Trophoblast cell (in vitro differentiated cells and primary cell): ENCODE data around the gene CTRB1.

ENCODE experiments used
- DNase-seq, 2 donors: peaks; one replicate each; pipeline ENCODE4 v3.0.0-alpha.2; 2016
- H2AFZ ChIP-seq: 2 replicates; pipeline ENCODE4 v1.6.1; 2013; ENCODE audit warnings: low read length, moderate library complexity, mild to moderate bottlenecking; ENCODE audit not compliant: insufficient read depth, poor library complexity
- H2AK5ac ChIP-seq: 2 replicates; pipeline ENCODE4 v1.6.1; 2013; ENCODE audit warnings: mild to moderate bottlenecking, low read length
- H2BK120ac ChIP-seq: 2 replicates; pipeline ENCODE4 v1.6.1; 2013; ENCODE audit warnings: low read length, mild to moderate bottlenecking, moderate library complexity; ENCODE audit not compliant: insufficient read depth, poor library complexity
- H2BK12ac ChIP-seq: 2 replicates; pipeline ENCODE4 v1.6.1; 2013; ENCODE audit warnings: mild to moderate bottlenecking, low read length, moderate library complexity
- H2BK5ac ChIP-seq: 2 replicates; pipeline ENCODE4 v1.6.1; 2013; ENCODE audit warnings: low read length, low read depth, moderate library complexity, mild to moderate bottlenecking; ENCODE audit not compliant: poor library complexity
- H3K14ac ChIP-seq: 2 replicates; pipeline ENCODE4 v1.6.1; 2013; ENCODE audit warnings: mild to moderate bottlenecking, low read length
- H3K18ac ChIP-seq: 2 replicates; pipeline ENCODE4 v1.6.1; 2013; ENCODE audit warnings: mild to moderate bottlenecking, low read length
- H3K23ac ChIP-seq: 2 replicates; pipeline ENCODE4 v1.6.1; 2013; ENCODE audit warnings: low read length
- H3K27ac ChIP-seq: 2 replicates; pipeline ENCODE4 v1.5.1; 2013; ENCODE audit warnings: low read depth, mild to moderate bottlenecking, inconsistent platforms, low read length, moderate library complexity
- H3K27me3 ChIP-seq: 2 replicates; pipeline ENCODE4 v1.6.1; 2013; ENCODE audit warnings: inconsistent platforms, mild to moderate bottlenecking, low read length, moderate library complexity; ENCODE audit not compliant: insufficient read depth
- H3K36me3 ChIP-seq, 2 experiments: 1 replicate in 1 of 2; 2 replicates in 1 of 2; pipeline ENCODE4 v1.6.1; 2013; ENCODE audit warnings: low read length in 2 of 2, mild to moderate bottlenecking in 2 of 2, moderate library complexity in 1 of 2; ENCODE audit not compliant: insufficient read depth in 2 of 2, control insufficient read depth in 1 of 2
- H3K4ac ChIP-seq: 2 replicates; pipeline ENCODE4 v1.6.1; 2013; ENCODE audit warnings: low read depth, mild to moderate bottlenecking, low read length, moderate library complexity
- H3K4me1 ChIP-seq, 2 experiments: 1 replicate in 1 of 2; 2 replicates in 1 of 2; pipeline ENCODE4 v1.6.1; 2013; ENCODE audit warnings: low read length in 2 of 2, mild to moderate bottlenecking in 2 of 2, moderate library complexity in 1 of 2; ENCODE audit not compliant: insufficient read depth in 2 of 2, control insufficient read depth in 1 of 2
- H3K4me2 ChIP-seq: 2 replicates; pipeline ENCODE4 v1.6.1; 2013; ENCODE audit warnings: inconsistent platforms, mild to moderate bottlenecking, low read length, moderate library complexity
- H3K4me3 ChIP-seq: 2 replicates; pipeline ENCODE4 v1.5.1; 2013; ENCODE audit warnings: mild to moderate bottlenecking, low read depth, low read length, inconsistent platforms
- H3K79me1 ChIP-seq: one replicate; pipeline ENCODE4 v1.6.1; 2013; ENCODE audit warnings: low read length
- H3K79me2 ChIP-seq: 2 replicates; pipeline ENCODE4 v1.6.1; 2013; ENCODE audit warnings: low read length, mild to moderate bottlenecking; ENCODE audit not compliant: control insufficient read depth, insufficient read depth, poor library complexity
- H3K9ac ChIP-seq: 2 replicates; pipeline ENCODE4 v1.6.1; 2013; ENCODE audit warnings: mild to moderate bottlenecking, low read length
- H3K9me3 ChIP-seq: 2 replicates; pipeline ENCODE4 v1.6.1; 2013; ENCODE audit warnings: low read depth, mild to moderate bottlenecking, control low read depth, inconsistent platforms, low read length; ENCODE audit not compliant: insufficient read depth
- H4K12ac ChIP-seq: 2 replicates; pipeline ENCODE4 v1.6.1; 2013; ENCODE audit warnings: low read depth, mild to moderate bottlenecking, low read length, moderate library complexity
- H4K8ac ChIP-seq: 2 replicates; pipeline ENCODE4 v1.6.1; 2013; ENCODE audit warnings: low read depth, mild to moderate bottlenecking, low read length, moderate library complexity
- H4K91ac ChIP-seq: one replicate; pipeline ENCODE4 v1.6.1; 2013; ENCODE audit warnings: low read depth, mild to moderate bottlenecking, low read length, moderate library complexity
- WGBS: extraction: QIAGEN DNeasy Blood & Tissue Kit; methylation state at CpG from one replicate; pipeline ENCODE4 v1.1.7; 2013; ENCODE audit warnings: missing lambda C conversion rate; ENCODE audit not compliant: insufficient read length, insufficient coverage; ENCODE audit errors: extremely low coverage; 5-methylcytosine and 5-hydroxymethylcytosine counted together

The CTRB1 gene

DNA sequence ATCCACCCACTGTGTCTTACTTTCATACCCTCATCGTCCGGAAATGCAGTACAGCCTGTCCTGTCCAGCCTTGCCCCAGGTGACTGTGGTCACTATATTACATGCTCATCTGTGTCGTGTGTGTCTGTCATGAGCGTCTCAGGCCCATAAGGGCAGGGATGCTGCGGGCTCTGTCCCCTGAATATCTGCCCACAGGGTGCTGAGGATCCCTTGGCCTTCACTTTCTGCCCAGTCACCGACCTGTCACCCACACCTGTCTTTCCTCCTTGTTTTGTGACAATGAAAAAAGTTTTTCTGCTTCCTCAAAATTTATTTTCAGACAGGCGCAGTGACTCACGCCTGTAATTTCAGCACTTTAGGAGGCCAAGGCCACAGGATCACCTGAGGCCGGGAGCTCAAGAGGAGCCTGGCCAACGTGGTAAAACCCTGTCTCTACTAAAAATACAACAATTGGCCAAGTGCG, 1.4 kb upstream of the CTRB1 start:
- Histone ChIP-seq H3K14ac (no peak overlapping the region), H4K8ac (no peak overlapping the region), H3K4me2 (peak overlapping the region; percentile 11), H3K79me1 (peaks cover 2% of the 10 kb centered on the region), H3K9ac (no peak overlapping the region), H3K18ac (no peak overlapping the region), H3K27me3 (no peaks in the 10 kb centered on the region), H3K79me2 (peaks cover 1% of the 10 kb centered on the region), H2BK120ac (no peak overlapping the region), H2BK5ac (peak overlapping the region; percentile 11), H3K4me1 (peaks cover 3 to 18% of the 10 kb centered on the region in 2 experiments), H3K27ac (peak overlapping the region; percentile 36), H3K4me3 (no peak overlapping the region), H3K23ac (no peak overlapping the region), H4K12ac (no peak overlapping the region), H2BK12ac (no peak overlapping the region), H2AFZ (no peak overlapping the region), H2AK5ac (no peak overlapping the region), H3K36me3 (no peaks in the 10 kb centered on the region), H4K91ac (no peak overlapping the region), H3K9me3 (peaks cover 4% of the 10 kb centered on the region), H3K4ac (no peak overlapping the region)
- peak; percentile 98 to 99 for DNase-seq
- WGBS: no CpG with 5 or more reads among the region's 11 CpGs

DNA sequence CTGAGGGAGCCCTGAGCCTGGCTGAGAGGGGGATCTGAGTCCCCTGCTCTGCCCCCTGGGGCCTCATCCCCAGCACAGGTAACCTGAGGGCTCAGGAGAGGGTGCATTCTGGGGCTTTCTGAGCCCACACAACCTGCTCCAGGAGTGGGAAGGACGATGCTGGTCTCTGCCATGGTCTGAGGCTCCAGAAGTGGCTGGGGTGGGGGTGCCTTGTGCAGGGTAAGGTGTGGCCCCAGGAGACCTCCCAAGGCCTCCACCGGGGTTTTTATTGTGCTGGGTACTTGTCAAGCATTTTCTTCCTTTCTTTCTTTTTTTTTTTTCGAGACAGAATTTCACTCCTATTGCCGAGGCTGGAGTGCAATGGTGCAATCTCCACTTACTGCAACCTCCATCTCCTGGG, 300 bp downstream of the CTRB1 start:
- Histone ChIP-seq H3K79me2 (peaks cover 1% of the 10 kb centered on the region), H3K79me1 (peaks cover 2% of the 10 kb centered on the region), H3K23ac (no peak overlapping the region), H2BK5ac (no peak overlapping the region), H2BK120ac (peak overlapping the region; percentile 39), H2AFZ (no peak overlapping the region), H3K36me3 (no peaks in the 10 kb centered on the region), H3K9ac (no peak overlapping the region), H3K9me3 (no peaks in the 10 kb centered on the region), H3K27ac (no peak overlapping the region), H3K4me1 (peaks cover 3 to 18% of the 10 kb centered on the region in 2 experiments), H2AK5ac (peak overlapping the region; percentile 34), H4K12ac (no peak overlapping the region), H4K91ac (peak overlapping the region; percentile 16), H3K4me3 (no peak overlapping the region), H2BK12ac (no peak overlapping the region), H3K18ac (no peak overlapping the region), H3K4ac (no peak overlapping the region), H3K14ac (peak overlapping the region; percentile 54), H4K8ac (no peak overlapping the region), H3K27me3 (no peaks in the 10 kb centered on the region), H3K4me2 (no peak overlapping the region)
- no CpG with 5 or more reads among the region's 4 CpGs for WGBS
- no peak for DNase-seq

DNA sequence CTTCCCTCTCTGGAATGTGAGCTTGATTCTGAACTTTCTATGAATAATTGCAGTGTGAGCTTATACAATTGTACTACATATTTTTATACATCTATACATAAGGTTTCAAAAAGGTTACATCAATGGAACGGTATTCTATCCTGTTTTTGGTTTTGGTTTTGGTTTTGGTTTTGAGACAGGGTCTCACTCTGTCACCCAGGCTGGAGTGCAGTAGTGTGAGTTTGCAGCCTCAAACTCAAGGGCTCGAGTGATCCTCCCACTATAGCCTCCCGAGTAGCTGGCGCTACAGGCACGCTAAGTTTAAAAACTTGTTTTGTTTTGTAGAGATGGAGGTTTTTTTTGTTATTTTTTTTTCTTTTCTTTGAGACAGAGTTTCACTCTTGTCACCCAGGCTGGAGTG, 1.1 kb downstream of the CTRB1 start:
- H3K23ac ChIP-seq: no peak overlapping the region
- H3K9ac ChIP-seq: no peak overlapping the region
- H3K4me1 ChIP-seq: peaks cover 3 to 18% of the 10 kb centered on the region in 2 experiments
- DNase-seq: peak in 1 of 2 donors; percentile 31
- H3K27ac ChIP-seq: no peak overlapping the region
- H3K36me3 ChIP-seq: no peaks in the 10 kb centered on the region
- no peak overlapping the region for H2AK5ac ChIP-seq
- no peak overlapping the region for H3K18ac ChIP-seq
- no CpG with 5 or more reads among the region's 5 CpGs for WGBS
- no peak overlapping the region for H2BK5ac ChIP-seq
- H3K4me3 ChIP-seq: no peak overlapping the region
- H2BK120ac ChIP-seq: no peak overlapping the region
- H3K79me1 ChIP-seq: peaks cover 2% of the 10 kb centered on the region
- H3K14ac ChIP-seq: no peak overlapping the region
- H4K12ac ChIP-seq: no peak overlapping the region
- no peak overlapping the region for H3K4ac ChIP-seq
- H4K91ac ChIP-seq: no peak overlapping the region
- H3K4me2 ChIP-seq: no peak overlapping the region
- no peak overlapping the region for H4K8ac ChIP-seq
- H3K27me3 ChIP-seq: no peaks in the 10 kb centered on the region
- H3K79me2 ChIP-seq: peaks cover 1% of the 10 kb centered on the region
- no peaks in the 10 kb centered on the region for H3K9me3 ChIP-seq
- H2AFZ ChIP-seq: no peak overlapping the region
- H2BK12ac ChIP-seq: no peak overlapping the region

DNA sequence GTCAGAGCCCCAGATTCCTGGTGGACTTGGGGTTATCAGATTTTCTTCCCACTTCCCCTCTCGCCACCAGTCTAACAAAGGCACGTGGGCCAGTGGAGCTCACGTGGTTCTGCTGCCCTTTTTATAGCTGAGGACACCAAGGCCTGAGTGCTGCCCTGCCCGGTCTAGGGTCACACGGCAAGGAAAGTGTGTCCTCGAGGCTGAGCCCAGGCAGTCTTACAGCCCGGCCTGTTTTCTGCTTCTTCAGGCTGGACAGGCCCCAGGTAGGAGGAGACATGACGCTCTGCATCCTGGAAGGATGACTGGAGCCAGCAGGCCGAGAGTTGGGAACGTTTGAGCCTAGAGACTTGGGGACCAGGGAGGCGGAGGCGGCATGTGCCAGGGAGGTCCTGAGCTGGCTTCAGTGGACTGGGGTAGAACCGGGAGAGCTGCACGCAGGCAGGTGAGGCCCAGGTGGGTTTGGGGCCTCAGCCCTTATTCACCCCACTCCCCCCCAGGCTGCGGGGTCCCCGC, 3.5 kb downstream of the CTRB1 start:
- H3K14ac ChIP-seq: no peak overlapping the region
- H4K12ac ChIP-seq: no peak overlapping the region
- no peak overlapping the region for H3K4ac ChIP-seq
- H3K4me3 ChIP-seq: no peak overlapping the region
- WGBS: no CpG with 5 or more reads among the region's 16 CpGs
- no peak overlapping the region for H2BK12ac ChIP-seq
- no peak overlapping the region for H3K23ac ChIP-seq
- H2BK120ac ChIP-seq: no peak overlapping the region
- no peaks in the 10 kb centered on the region for H3K27me3 ChIP-seq
- H3K79me2 ChIP-seq: peaks cover 1% of the 10 kb centered on the region
- no peaks in the 10 kb centered on the region for H3K9me3 ChIP-seq
- H4K91ac ChIP-seq: no peak overlapping the region
- H3K27ac ChIP-seq: no peak overlapping the region
- H2BK5ac ChIP-seq: no peak overlapping the region
- no peak overlapping the region for H3K18ac ChIP-seq
- peaks cover 2% of the 10 kb centered on the region for H3K79me1 ChIP-seq
- H3K9ac ChIP-seq: no peak overlapping the region
- peaks cover 0 to 4% of the 10 kb centered on the region in 2 experiments for H3K36me3 ChIP-seq
- H2AFZ ChIP-seq: peak overlapping the region; percentile 17
- peaks cover 3 to 9% of the 10 kb centered on the region in 2 experiments for H3K4me1 ChIP-seq
- DNase-seq: peak in 1 of 2 donors; percentile 25
- H2AK5ac ChIP-seq: no peak overlapping the region
- H3K4me2 ChIP-seq: no peak overlapping the region
- H4K8ac ChIP-seq: no peak overlapping the region
